GM21423 (cell line): ENCODE data around the gene TMPRSS6.

Experiments used
- ATAC-seq: cut with Tn5 transposase; IDR thresholded peaks from one replicate; pipeline ENCODE4 v1.9.1; 2021; ENCODE audit warnings: mild to moderate bottlenecking, moderate library complexity; ENCODE audit not compliant: unreplicated experiment

The TMPRSS6 gene

GRCh38 chr22:37032535-37033460 lies 76.7 kb downstream of the TMPRSS6 start:
- ATAC-seq, result no peak

GRCh38 chr22:37032134-37032534 lies 77.4 kb downstream of the TMPRSS6 start:
- ATAC-seq, result no peak

GRCh38 chr22:37030560-37031281 lies 78.8 kb downstream of the TMPRSS6 start:
- no peak for ATAC-seq

- no peak for ATAC-seq
These were observed 80.5 kb downstream of the TMPRSS6 start for GRCh38 chr22:37028692-37029674.

DNA sequence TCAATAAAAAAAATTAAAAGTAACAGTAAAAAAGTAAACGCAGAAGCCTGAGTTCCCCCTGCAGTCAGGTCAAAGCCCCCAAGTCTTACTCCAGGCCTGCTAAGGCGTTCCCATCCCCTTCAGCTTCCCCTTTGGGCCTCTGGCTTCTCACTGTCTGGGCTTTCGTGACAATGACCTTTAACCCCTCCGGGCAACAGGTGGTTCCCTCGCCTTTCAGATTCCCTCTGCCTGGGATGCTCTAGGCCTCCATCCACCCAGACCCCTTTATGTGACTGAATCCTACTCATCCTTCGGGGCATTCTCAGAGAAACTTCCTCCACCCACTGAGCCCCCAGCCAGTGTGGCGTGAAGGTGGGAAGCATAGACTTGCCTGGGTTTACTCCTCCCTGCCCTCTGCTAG lies 82.0 kb downstream of the TMPRSS6 start:
- no peak for ATAC-seq

GRCh38 chr22:37026325-37026724 lies 83.2 kb downstream of the TMPRSS6 start:
- no peak for ATAC-seq

DNA sequence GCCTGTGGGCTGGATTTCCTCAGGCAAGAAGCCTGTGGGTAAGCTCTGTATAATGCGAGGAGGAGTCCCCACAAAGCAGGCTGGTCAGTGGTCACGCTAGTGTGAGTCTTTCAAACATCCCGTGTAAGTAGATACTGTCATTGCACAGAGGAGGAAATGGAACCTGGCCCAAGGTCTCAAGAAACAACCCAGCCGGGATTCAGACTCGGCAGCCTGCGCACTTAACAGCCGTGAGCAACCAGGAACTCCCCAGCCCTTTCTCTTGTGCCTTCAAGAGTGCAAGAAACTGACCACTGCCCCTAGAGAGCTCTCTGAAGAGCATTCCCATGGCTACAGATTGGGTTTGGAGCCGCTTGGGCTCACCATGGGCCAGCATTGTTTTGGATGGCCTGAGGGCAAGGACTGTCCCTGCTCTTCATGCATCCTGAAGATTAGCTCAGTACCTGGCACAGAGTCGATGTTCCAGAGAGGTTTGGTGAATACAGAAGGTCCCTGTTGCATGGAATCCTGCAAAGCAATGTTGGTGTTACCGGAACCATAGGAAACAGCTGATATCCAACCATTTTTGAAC lies 83.9 kb downstream of the TMPRSS6 start:
- ATAC-seq, result no peak

DNA sequence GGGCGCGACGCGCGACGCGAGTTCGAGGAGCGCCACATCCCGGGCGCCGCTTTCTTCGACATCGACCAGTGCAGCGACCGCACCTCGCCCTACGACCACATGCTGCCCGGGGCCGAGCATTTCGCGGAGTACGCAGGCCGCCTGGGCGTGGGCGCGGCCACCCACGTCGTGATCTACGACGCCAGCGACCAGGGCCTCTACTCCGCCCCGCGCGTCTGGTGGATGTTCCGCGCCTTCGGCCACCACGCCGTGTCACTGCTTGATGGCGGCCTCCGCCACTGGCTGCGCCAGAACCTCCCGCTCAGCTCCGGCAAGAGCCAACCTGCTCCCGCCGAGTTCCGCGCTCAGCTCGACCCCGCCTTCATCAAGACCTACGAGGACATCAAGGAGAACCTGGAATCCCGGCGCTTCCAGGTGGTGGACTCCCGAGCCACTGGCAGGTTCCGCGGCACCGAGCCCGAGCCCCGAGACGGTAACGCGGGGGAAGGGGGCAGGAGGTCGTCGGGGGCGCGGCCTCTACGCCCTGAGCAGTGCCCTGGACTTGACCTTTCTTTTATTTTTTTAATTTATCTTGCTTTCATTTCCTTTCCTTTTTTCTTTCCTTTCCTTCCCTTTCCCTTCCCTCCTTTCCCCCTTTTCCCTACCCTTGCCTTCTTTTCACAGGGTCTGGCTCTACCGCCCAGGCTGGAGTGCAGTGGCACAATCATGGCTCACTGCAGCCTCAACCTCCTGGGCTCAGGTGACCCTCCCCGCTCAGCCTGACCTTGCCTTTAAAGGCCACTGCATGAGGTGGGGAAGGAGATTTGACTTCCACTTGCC lies 85.0 kb downstream of the TMPRSS6 start:
- ATAC-seq, result no peak

DNA sequence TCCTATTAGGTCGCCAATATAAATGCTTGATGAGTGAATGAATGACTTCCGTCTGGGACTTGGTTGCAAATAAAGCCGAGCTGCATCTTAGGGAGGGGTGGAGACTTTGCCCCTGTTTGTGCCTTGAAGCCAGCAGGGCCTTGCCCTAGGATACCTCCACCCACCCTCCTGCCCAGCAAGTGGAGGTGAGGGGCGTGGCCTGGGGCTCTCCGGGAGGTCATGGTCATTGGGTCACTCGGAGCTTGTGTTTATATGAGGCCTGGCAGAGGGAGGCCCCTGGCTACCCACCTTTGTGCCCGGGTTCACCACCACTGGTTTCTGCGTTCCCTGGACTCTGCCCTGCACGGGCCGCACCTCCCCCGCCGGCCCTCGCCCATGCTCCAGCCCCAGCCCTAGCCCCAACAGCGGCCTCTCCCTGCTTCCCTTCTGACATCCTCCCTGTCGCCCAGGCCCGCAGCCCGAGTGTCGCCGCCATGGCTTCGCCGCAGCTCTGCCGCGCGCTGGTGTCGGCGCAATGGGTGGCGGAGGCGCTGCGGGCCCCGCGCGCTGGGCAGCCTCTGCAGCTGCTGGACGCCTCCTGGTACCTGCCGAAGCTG lies 85.7 kb downstream of the TMPRSS6 start:
- no peak for ATAC-seq

DNA sequence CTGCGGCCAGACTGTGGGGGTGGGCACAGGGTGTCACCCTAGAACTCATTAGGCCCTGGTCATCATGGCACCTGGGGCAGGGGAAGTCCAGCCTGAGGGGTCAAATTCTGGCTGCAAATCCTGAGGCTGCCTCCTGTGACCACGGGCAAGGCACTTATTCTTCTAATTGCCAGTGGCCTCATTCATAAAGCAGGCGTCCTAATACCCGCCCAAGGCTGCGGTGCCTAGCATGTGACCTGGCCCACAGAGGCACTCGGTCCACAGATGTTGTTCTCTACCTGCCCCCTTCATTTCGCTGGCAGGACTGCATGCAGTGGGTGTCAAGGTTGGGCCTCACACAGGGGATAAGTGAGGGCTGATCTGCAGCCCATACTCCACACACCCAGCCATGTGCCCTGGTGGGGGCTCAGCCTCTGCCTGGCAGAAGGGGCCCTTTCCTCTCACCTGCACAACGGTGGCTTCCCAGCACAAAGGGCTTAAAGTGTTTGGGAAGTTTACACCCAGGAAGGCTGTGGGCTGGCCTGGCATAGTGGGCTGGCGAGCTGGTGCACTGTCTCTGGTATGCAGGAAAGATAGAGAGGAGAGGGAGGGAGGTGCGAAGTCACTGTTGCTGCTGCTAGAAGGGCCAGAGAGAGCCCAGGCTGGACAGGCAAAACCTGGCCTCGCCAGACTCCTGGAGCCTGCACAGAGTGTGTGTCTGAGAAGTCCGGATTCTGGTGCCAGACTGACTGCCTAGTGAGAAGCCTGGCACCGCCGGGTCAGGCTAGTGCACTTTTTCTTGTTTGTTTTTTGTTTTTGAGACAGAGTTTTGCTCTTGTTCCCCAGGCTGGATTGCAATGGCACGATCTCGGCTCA lies 86.8 kb downstream of the TMPRSS6 start:
- ATAC-seq, result no peak

DNA sequence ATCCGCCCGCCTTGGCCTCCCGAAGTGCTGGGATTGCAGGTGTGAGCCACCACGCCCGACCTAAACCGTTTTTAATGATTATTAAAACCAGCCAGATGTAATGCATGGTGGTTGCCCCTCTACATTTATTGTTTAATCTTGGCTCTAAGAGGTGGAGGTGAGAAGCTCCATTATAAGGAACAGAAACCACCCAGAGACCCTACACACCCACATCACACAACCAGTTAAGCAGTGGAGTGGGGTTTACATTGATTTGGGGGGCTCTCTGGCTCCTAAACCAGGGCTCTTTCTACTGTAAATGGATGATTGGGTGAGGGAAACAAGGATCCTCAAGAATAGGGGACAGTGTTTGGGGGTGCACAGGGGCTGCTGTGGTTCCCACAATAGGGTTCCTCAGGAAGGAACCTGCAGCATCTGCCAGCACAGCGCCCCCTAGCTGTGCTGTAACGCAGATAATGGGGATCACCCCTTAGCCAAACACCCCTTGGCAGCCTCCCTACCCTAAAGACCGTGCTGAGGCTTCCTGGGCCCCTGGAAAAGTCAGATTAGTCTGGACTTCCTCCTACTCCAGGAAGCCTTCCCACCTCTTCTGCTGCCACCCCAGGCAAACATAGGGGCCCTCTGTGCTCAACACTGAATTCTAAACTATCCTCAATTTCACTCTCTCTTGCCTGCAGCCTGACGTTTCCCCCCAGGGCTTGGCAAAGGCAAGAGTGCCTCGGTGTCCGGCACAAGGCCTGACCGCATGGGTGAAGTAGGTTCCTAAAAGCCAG lies 87.6 kb downstream of the TMPRSS6 start:
- no peak for ATAC-seq

DNA sequence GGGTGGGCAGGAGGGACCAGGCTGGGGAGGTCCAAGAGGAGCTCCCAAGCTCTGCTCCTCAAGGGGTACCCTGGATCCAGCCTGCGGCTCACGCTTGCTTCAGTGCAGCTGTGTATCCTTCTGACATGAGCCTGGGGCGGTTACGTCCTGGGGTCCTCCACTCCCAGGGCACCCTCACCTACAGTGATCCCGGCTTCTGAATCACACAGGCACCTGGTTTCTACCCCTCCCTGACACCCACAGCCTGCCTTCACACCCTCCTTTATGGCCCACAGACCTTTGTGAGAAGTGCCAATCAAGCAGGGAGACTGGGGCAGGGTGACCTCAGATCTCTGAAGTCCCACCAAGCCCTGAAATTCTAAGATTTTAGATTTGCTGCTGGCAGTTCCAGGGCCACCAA lies 88.5 kb downstream of the TMPRSS6 start:
- no peak for ATAC-seq

DNA sequence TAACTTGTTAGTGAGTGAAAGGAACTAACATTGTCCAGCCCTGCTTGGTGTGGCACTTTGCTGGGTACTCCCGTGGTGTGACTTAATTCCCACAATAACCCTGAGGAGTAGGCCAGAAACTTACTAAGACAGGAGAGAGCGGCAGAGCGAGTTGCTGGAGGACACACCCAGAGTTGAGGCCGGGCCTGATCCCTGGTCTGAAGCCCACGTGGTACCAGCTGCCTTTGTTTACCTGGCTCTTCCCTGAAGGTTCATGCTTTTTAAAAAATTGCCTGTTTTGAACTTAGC lies 89.4 kb downstream of the TMPRSS6 start:
- ATAC-seq, result no peak

DNA sequence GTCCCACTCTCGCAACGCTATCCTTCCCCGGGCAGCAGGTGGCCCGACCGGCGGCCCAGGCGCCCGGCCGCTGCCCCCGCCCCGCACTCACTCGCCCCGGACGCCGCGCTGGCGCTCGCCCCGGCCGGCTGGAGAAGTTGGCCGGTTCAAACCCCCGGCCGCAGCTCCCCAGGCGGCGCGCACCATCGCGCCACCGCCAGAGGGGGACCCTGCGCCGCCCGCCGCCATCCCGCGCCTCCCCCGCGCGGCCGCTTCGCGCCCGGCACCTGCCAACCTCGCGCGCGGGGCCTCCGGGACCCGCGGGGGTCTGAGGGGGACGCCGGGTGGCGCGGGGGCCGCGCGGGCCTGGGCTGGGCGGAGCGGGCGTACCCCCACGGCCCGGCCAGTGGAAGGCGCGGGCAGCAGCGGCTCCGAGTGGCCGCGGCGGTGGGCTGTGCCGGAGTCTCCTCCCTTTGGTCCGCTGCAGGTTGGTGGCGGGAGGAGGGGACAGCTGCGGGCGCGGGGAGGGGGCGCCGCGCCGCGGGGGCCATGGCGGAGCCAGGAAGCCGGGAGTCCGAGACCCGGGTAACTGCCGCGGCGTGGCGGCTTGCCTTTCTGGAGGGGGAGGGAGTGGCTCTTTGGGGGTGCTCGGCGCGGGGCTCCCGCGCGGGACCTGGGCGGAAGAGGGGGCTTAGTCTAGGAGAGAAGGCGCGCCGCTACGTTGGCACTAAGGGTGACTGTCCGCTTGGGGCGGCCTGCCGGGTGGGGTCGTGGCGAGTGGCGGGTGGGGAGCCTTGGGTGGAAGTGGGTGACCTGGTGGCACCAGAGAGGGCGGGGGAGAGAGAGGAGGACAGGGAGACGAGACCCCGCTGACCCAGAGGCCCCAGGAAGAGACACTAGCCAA lies 90.0 kb downstream of the TMPRSS6 start, which contains the start of the genes MPST and TST:
Gene MPST (plus strand): TSS at position 434 of the 883 bp plus-strand sequence. CDS start 95 bp downstream, at position 529.
Gene TST (minus strand): TSS at position 139 of the 883 bp plus-strand sequence. CDS start 715 bp downstream, outside the sequence.
- ATAC-seq, result peak; percentile 67

DNA sequence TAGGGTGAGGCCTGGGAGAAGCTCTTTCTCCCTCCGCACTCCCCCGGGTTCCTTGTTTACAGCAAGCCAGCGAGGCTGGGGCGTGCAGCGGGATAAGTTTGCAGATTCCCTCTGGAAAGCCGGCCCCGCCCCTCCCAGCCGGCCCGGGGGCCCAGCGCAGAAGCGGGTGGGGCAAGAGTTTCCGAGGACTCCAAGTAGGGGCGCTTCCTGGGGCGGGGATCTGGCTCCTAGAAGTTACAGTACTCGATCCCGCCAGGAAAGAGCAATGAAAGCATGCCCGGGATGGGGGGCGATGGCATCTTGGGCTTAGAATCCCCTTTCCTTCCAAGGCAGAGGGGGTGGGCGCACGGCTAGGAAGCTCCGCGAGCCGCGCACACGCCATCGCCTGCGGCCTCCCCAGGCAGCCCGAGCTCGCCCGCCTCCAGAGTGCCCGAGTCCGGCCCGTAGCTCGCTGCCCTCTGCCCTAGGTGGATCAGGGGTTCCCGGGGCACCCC lies 90.7 kb downstream of the TMPRSS6 start:
- ATAC-seq, result no peak

DNA sequence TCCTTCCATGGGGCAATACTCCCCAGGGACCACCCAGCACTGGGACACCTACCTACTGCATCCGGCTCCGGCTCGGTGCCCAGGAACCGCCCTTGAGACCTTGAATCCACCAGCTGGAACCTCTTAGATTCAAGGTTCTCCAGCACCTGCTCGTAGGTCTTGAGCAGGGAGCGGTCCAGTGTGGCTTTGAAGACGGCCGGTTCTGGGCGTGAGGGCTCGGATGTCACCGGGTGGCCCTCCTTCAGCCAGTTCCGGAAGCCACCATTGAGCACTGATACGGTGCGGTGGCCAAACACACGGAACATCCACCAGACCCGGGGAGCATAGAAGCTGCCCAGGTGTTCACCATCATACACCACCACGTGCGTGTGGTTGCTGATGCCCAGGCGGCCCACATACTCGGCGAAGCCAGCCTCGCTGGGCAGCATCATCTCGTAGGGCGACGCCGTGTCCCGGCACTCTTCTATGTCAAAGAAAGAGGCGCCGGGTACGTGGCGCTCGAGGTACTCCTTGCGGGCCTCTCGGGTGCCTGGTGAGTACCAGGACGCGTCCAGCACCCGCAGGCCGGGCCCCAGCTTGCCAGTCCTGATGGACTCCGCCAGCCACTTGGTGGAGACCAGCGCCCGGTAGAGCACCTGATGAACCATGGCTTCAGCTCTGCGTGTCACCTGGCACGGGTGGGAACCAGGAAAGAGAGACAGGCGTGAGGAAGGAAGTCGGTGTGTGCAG lies 91.3 kb downstream of the TMPRSS6 start:
- ATAC-seq, result no peak
